Measurements from ENCODE around the gene YWHAG. TPM values are rescaled to one million over a fixed set of nuclear protein-coding genes. Genes with fewer than 3 reads are reported as not detected.
A peak's percentile ranks its signal among the peaks of the same experiment; 100 is the strongest.

YWHAG gene
- total and polyA plus RNA-seq, 9 of the 15 experiments (the other 6 are each of a cell fraction or from before 2014, with no cell fraction given), result 30.4 to 246 (median 94.5) TPM

DNA sequence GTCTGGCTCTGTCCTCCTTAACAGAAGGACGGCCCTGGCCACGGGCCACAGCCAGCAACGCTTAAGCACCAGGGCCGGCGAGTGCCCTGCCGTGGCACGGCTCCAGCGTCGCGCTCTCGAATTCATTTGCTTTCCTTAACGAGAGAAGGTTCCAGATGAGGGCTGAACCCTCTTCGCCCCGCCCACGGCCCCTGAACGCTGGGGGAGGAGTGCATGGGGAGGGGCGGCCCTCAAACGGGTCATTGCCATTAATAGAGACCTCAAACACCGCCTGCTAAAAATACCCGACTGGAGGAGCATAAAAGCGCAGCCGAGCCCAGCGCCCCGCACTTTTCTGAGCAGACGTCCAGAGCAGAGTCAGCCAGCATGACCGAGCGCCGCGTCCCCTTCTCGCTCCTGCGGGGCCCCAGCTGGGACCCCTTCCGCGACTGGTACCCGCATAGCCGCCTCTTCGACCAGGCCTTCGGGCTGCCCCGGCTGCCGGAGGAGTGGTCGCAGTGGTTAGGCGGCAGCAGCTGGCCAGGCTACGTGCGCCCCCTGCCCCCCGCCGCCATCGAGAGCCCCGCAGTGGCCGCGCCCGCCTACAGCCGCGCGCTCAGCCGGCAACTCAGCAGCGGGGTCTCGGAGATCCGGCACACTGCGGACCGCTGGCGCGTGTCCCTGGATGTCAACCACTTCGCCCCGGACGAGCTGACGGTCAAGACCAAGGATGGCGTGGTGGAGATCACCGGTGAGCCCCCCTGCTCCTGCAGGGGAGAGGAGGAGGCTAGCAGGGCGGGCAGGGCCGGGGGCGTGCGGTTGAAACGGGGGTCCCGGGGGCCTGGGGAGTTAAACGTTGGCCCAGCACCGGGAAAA lies 56.2 kb downstream of the YWHAG start, which contains the start of gene HSPB1 (continued):
- TF ChIP-seq, protein P1, sequence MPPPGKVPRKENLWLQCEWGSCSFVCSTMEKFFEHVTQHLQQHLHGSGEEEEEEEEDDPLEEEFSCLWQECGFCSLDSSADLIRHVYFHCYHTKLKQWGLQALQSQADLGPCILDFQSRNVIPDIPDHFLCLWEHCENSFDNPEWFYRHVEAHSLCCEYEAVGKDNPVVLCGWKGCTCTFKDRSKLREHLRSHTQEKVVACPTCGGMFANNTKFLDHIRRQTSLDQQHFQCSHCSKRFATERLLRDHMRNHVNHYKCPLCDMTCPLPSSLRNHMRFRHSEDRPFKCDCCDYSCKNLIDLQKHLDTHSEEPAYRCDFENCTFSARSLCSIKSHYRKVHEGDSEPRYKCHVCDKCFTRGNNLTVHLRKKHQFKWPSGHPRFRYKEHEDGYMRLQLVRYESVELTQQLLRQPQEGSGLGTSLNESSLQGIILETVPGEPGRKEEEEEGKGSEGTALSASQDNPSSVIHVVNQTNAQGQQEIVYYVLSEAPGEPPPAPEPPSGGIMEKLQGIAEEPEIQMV (tag; conservative IDR thresholded peaks at IDR 0.05; ENCODE audit: low read depth), result no peak
- TF ChIP-seq TBP (optimal IDR thresholded peaks at IDR 0.05; ENCODE audit: low read depth, low read length) (peak; percentile 95), MAFF (IDR thresholded peaks at IDR 0.05; ENCODE audit: low read length) (no peak), ZNF41 (CRISPR knock-in tag; conservative IDR thresholded peaks at IDR 0.05) (no peak), ZNF830 (CRISPR knock-in tag; IDR thresholded peaks at IDR 0.05) (no peak), KDM2B (CRISPR knock-in tag; IDR thresholded peaks at IDR 0.05) (peak; percentile 89), SPI1 (IDR thresholded peaks at IDR 0.05; ENCODE audit: borderline replicate concordance, low read depth, low read length) (no peak), C11orf30 (IDR thresholded peaks at IDR 0.05; ENCODE audit: low read depth) (no peak), KLF6 (CRISPR knock-in tag; IDR thresholded peaks at IDR 0.05; ENCODE audit: borderline replicate concordance) (0 out of 2 replicates have a peak, but pooled peaks have one; percentile 60), ZBTB8A (IDR thresholded peaks at IDR 0.05; ENCODE audit: partially characterized antibody) (no peak), ZNF134 (CRISPR knock-in tag; conservative IDR thresholded peaks at IDR 0.05) (peak; percentile 33; the same call in 1 of the 2 replicates), RFX7 (CRISPR knock-in tag; IDR thresholded peaks at IDR 0.05) (no peak), MCM5 (IDR thresholded peaks at IDR 0.05; ENCODE audit: low read depth) (no peak), JUNB (CRISPR knock-in tag; conservative IDR thresholded peaks at IDR 0.05) (no peak), KAT8 (IDR thresholded peaks at IDR 0.05; ENCODE audit: low read depth) (no peak), SREBF2 (CRISPR knock-in tag; IDR thresholded peaks at IDR 0.05) (no peak)
- TF ChIP-seq, protein P2, sequence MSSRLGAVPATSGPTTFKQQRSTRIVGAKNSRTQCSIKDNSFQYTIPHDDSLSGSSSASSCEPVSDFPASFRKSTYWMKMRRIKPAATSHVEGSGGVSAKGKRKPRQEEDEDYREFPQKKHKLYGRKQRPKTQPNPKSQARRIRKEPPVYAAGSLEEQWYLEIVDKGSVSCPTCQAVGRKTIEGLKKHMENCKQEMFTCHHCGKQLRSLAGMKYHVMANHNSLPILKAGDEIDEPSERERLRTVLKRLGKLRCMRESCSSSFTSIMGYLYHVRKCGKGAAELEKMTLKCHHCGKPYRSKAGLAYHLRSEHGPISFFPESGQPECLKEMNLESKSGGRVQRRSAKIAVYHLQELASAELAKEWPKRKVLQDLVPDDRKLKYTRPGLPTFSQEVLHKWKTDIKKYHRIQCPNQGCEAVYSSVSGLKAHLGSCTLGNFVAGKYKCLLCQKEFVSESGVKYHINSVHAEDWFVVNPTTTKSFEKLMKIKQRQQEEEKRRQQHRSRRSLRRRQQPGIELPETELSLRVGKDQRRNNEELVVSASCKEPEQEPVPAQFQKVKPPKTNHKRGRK (tag; IDR thresholded peaks at IDR 0.05), result no peak
- TF ChIP-seq, protein P3, sequence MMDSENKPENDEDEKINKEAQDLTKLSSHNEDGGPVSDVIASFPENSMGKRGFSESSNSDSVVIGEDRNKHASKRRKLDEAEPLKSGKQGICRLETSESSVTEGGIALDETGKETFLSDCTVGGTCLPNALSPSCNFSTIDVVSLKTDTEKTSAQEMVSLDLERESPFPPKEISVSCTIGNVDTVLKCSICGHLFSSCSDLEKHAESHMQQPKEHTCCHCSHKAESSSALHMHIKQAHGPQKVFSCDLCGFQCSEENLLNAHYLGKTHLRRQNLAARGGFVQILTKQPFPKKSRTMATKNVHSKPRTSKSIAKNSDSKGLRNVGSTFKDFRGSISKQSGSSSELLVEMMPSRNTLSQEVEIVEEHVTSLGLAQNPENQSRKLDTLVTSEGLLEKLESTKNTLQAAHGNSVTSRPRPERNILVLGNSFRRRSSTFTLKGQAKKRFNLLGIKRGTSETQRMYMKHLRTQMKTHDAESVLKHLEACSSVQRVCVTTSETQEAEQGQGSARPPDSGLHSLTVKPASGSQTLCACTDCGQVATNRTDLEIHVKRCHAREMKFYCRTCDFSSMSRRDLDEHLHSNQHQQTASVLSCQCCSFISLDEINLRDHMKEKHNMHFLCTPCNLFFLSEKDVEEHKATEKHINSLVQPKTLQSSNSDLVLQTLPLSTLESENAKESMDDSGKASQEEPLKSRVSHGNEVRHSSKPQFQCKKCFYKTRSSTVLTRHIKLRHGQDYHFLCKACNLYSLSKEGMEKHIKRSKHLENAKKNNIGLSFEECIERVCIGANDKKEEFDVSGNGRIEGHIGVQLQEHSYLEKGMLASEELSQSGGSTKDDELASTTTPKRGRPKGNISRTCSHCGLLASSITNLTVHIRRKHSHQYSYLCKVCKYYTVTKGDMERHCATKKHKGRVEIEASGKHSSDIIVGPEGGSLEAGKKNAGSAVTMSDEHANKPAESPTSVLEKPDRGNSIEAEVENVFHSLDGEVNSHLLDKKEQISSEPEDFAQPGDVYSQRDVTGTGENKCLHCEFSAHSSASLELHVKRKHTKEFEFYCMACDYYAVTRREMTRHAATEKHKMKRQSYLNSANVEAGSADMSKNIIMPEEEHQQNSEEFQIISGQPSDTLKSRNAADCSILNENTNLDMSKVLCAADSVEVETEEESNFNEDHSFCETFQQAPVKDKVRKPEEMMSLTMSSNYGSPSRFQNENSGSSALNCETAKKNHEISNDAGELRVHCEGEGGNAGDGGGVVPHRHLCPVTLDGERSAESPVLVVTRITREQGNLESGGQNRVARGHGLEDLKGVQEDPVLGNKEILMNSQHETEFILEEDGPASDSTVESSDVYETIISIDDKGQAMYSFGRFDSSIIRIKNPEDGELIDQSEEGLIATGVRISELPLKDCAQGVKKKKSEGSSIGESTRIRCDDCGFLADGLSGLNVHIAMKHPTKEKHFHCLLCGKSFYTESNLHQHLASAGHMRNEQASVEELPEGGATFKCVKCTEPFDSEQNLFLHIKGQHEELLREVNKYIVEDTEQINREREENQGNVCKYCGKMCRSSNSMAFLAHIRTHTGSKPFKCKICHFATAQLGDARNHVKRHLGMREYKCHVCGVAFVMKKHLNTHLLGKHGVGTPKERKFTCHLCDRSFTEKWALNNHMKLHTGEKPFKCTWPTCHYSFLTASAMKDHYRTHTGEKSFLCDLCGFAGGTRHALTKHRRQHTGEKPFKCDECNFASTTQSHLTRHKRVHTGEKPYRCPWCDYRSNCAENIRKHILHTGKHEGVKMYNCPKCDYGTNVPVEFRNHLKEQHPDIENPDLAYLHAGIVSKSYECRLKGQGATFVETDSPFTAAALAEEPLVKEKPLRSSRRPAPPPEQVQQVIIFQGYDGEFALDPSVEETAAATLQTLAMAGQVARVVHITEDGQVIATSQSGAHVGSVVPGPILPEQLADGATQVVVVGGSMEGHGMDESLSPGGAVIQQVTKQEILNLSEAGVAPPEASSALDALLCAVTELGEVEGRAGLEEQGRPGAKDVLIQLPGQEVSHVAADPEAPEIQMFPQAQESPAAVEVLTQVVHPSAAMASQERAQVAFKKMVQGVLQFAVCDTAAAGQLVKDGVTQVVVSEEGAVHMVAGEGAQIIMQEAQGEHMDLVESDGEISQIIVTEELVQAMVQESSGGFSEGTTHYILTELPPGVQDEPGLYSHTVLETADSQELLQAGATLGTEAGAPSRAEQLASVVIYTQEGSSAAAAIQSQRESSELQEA (IDR thresholded peaks at IDR 0.05; ENCODE audit: low read depth), result no peak
